ENCODE data around the gene UBAC2.
"Not testable (repeated sequence)": the region's sequence is repeated elsewhere in the genome, so short reads cannot be mapped to it uniquely, and the experiment has no call there.

UBAC2 gene

GRCh38 chr13:99217461-99218110, 16.9 kb downstream of the UBAC2 start:
- DNase-seq = no peak

GRCh38 chr13:99218126-99218525, 17.5 kb downstream of the UBAC2 start:
- no peak for DNase-seq

- no peak for DNase-seq
These were observed 17.9 kb downstream of the UBAC2 start for GRCh38 chr13:99218545-99218944.

GRCh38 chr13:99218969-99219368, 18.3 kb downstream of the UBAC2 start:
- DNase-seq = no peak

- no peak for DNase-seq
These were observed 19.7 kb downstream of the UBAC2 start for GRCh38 chr13:99220199-99220935.

- no peak for DNase-seq
These were observed 21.0 kb downstream of the UBAC2 start for GRCh38 chr13:99221567-99222239.

GRCh38 chr13:99223587-99223986, 22.9 kb downstream of the UBAC2 start:
- DNase-seq = no peak

- no peak for DNase-seq
These were observed 23.4 kb downstream of the UBAC2 start for GRCh38 chr13:99224021-99224420.

- DNase-seq = no peak
These were observed 24.4 kb downstream of the UBAC2 start for GRCh38 chr13:99225078-99225477.

GRCh38 chr13:99226513-99226912, 25.9 kb downstream of the UBAC2 start:
- DNase-seq = no peak

GRCh38 chr13:99227331-99227900, 26.8 kb downstream of the UBAC2 start:
- DNase-seq = no peak

GRCh38 chr13:99227909-99228688, 27.4 kb downstream of the UBAC2 start:
- DNase-seq = no peak

- peak; percentile 21 for DNase-seq
These were observed 28.4 kb downstream of the UBAC2 start for GRCh38 chr13:99228737-99229691.

- not testable (repeated sequence) for DNase-seq
These were observed 29.9 kb downstream of the UBAC2 start for GRCh38 chr13:99230588-99230987.

GRCh38 chr13:99230991-99231390, 30.3 kb downstream of the UBAC2 start:
- DNase-seq = no peak

GRCh38 chr13:99231721-99232120, 31.1 kb downstream of the UBAC2 start:
- DNase-seq = no peak

GRCh38 chr13:99237981-99238662, 37.5 kb downstream of the UBAC2 start:
- no peak for DNase-seq

- no peak for DNase-seq
These were observed 45.4 kb downstream of the UBAC2 start for GRCh38 chr13:99246100-99246499.

- DNase-seq = not testable (repeated sequence)
These were observed 48.5 kb downstream of the UBAC2 start for GRCh38 chr13:99249178-99249577.

GRCh38 chr13:99249606-99250005, 49.0 kb downstream of the UBAC2 start:
- DNase-seq = not testable (repeated sequence)

All from NCI-H1048 (cell line).